Smooth muscle cell (in vitro differentiated cells): ENCODE results near the gene AK8. TPM values are rescaled to one million over a fixed set of nuclear protein-coding genes. Genes with fewer than 3 reads are reported as not detected.

Source experiments
- DNase-seq: peaks from one replicate; lab custom pipeline; 2025; ENCODE audit not compliant: unreplicated experiment; lab: John Stamatoyannopoulos, UW
- H2AFZ ChIP-seq: fragments of 200-600 bp; sonication (generic); 2 replicates; pipeline ENCODE4 v1.6.0; 2016; ENCODE audit warnings: antibody characterized with exemption, low read depth, mild to moderate bottlenecking
- H3F3A ChIP-seq: fragments of 200-600 bp; sonication (generic); 2 replicates; pipeline ENCODE4 v1.6.0; 2017; ENCODE audit warnings: antibody characterized with exemption, low read depth
- H3K27ac ChIP-seq: fragments of 200-600 bp; sonication (generic); 2 replicates; pipeline ENCODE4 v1.5.1; 2016; ENCODE audit warnings: low read depth, mild to moderate bottlenecking
- H3K27me3 ChIP-seq: fragments of 200-600 bp; sonication (generic); 2 replicates; pipeline ENCODE4 v1.6.1; 2016; ENCODE audit warnings: low read depth, mild to moderate bottlenecking
- H3K36me3 ChIP-seq: fragments of 200-600 bp; sonication (generic); 2 replicates; pipeline ENCODE4 v1.5.1; 2016; ENCODE audit warnings: low read depth
- H3K4me1 ChIP-seq: fragments of 200-600 bp; sonication (generic); 2 replicates; pipeline ENCODE4 v1.5.1; 2016; ENCODE audit warnings: low read depth
- H3K4me2 ChIP-seq: fragments of 200-600 bp; sonication (generic); 2 replicates; pipeline ENCODE4 v1.6.0; 2016; ENCODE audit warnings: mild to moderate bottlenecking
- H3K4me3 ChIP-seq: fragments of 200-600 bp; sonication (generic); 2 replicates; pipeline ENCODE4 v1.5.1; 2016; ENCODE audit warnings: mild to moderate bottlenecking
- H3K79me2 ChIP-seq: fragments of 200-600 bp; sonication (generic); 2 replicates; pipeline ENCODE4 v1.6.0; 2016; ENCODE audit warnings: low read depth, mild to moderate bottlenecking
- H3K9ac ChIP-seq: fragments of 200-600 bp; sonication (generic); 2 replicates; pipeline ENCODE4 v1.6.0; 2016; ENCODE audit warnings: low read depth
- H3K9me3 ChIP-seq: fragments of 200-600 bp; sonication (generic); replicated peaks from 2 replicates; pipeline ENCODE4 v1.5.1; 2016; ENCODE audit warnings: low read depth
- H4K20me1 ChIP-seq: fragments of 200-600 bp; sonication (generic); 2 replicates; pipeline ENCODE4 v1.6.0; 2016; ENCODE audit warnings: low read depth
- WGBS: methylation state at CpG from one replicate; pipeline ENCODE4 v1.1.7; 2016; ENCODE audit warnings: low lambda C conversion rate; 5-methylcytosine and 5-hydroxymethylcytosine counted together
- polyA plus RNA-seq: library from polyadenylated mRNA; unstranded; fragments of >200 nt; fragmentation: Nextera tagmentation; extraction: Ambion mirVana; gene quantifications from 2 replicates; pipeline ENCODE4 v1.2.1, GENCODE V29; 2016
- total RNA-seq: library from RNA; depleted of rRNA; stranded (reverse); fragments of >200 nt; gene quantifications from 2 replicates; pipeline ENCODE4 v1.2.3, GENCODE V29; 2014
- TF ChIP-seq, protein P1 (sequence below): fragments of 200-600 bp; sonication (generic); IDR thresholded peaks from 2 replicates; pipeline ENCODE4 v1.5.1; 2017; ENCODE audit warnings: borderline replicate concordance, mild to moderate bottlenecking, antibody characterized with exemption; ENCODE audit not compliant: insufficient read depth, poor library complexity, severe bottlenecking

AK8 gene
- total and polyA plus RNA-seq, 2 experiments from 2014 or later, result 0.67 to 1.4 TPM

GRCh38 chr9:132909311-132909710 lies 31.2 kb upstream of the AK8 start:
- H3K9me3 ChIP-seq, result no peaks in the 10 kb centered on the region
- H3K27me3 ChIP-seq, result no peaks in the 10 kb centered on the region
- H3F3A ChIP-seq, result no peaks in the 10 kb centered on the region
- H3K27ac ChIP-seq, result no peak overlapping the region
- no peak overlapping the region for H3K4me2 ChIP-seq
- TF ChIP-seq, protein P1, sequence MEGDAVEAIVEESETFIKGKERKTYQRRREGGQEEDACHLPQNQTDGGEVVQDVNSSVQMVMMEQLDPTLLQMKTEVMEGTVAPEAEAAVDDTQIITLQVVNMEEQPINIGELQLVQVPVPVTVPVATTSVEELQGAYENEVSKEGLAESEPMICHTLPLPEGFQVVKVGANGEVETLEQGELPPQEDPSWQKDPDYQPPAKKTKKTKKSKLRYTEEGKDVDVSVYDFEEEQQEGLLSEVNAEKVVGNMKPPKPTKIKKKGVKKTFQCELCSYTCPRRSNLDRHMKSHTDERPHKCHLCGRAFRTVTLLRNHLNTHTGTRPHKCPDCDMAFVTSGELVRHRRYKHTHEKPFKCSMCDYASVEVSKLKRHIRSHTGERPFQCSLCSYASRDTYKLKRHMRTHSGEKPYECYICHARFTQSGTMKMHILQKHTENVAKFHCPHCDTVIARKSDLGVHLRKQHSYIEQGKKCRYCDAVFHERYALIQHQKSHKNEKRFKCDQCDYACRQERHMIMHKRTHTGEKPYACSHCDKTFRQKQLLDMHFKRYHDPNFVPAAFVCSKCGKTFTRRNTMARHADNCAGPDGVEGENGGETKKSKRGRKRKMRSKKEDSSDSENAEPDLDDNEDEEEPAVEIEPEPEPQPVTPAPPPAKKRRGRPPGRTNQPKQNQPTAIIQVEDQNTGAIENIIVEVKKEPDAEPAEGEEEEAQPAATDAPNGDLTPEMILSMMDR, result no peak
- H3K4me1 ChIP-seq, result no peaks in the 10 kb centered on the region
- H2AFZ ChIP-seq, result no peak overlapping the region
- no peak overlapping the region for H3K4me3 ChIP-seq
- WGBS, result 90% methylated on average over 2 of the region's 2 CpGs
- DNase-seq, result no peak
- no peaks in the 10 kb centered on the region for H3K79me2 ChIP-seq
- H3K36me3 ChIP-seq, result peaks cover 12% of the 10 kb centered on the region
- H4K20me1 ChIP-seq, result no peaks in the 10 kb centered on the region
- H3K9ac ChIP-seq, result no peak overlapping the region

GRCh38 chr9:132908635-132909034 lies 30.6 kb upstream of the AK8 start:
- Histone ChIP-seq H3K36me3 (peaks cover 12% of the 10 kb centered on the region), H3K79me2 (no peaks in the 10 kb centered on the region), H2AFZ (no peak overlapping the region), H3F3A (no peaks in the 10 kb centered on the region), H4K20me1 (no peaks in the 10 kb centered on the region), H3K27me3 (no peaks in the 10 kb centered on the region), H3K9me3 (no peaks in the 10 kb centered on the region), H3K4me1 (no peaks in the 10 kb centered on the region), H3K9ac (no peak overlapping the region), H3K4me3 (no peak overlapping the region), H3K4me2 (no peak overlapping the region), H3K27ac (no peak overlapping the region)
- 97% methylated on average over 7 of the region's 7 CpGs for WGBS
- TF ChIP-seq, protein P1, result no peak
- no peak for DNase-seq

DNA sequence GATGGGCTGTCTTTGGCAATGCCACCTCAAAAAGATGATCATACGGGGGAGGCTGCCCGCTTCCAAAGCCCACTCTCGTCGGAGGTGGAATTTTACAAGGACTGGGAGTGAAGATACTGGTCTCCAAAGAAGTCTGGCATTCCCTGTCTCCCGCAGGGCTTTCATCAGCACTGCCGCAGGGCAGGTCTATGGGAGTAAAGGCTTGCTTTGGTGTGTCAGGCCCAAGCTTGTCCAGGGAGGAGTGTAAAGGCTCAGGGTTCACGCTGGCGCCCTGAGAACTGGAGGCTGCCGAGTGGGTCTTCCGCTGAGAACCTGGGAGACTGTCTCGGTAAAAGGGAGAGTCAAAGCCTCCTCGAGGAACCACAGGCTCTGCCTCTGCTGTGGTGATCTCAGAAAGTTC lies 27.6 kb upstream of the AK8 start:
- Histone ChIP-seq H4K20me1 (no peaks in the 10 kb centered on the region), H3K79me2 (no peaks in the 10 kb centered on the region), H2AFZ (no peak overlapping the region), H3K4me2 (no peak overlapping the region), H3K27me3 (no peaks in the 10 kb centered on the region), H3K9me3 (no peaks in the 10 kb centered on the region), H3K4me1 (no peaks in the 10 kb centered on the region), H3F3A (peaks cover 11% of the 10 kb centered on the region), H3K4me3 (no peak overlapping the region), H3K9ac (no peak overlapping the region), H3K36me3 (peaks cover under 1% of the 10 kb centered on the region), H3K27ac (no peak overlapping the region)
- WGBS, result 97% methylated on average over 12 of the region's 12 CpGs
- TF ChIP-seq, protein P1, result no peak
- no peak for DNase-seq
